ENCODE results near the gene XBP1. TPM values are rescaled to one million over a fixed set of nuclear protein-coding genes. Genes with fewer than 3 reads are reported as not detected.

The XBP1 gene
- total RNA-seq, 2 donors from 2014 or later = 176 to 282 TPM

DNA sequence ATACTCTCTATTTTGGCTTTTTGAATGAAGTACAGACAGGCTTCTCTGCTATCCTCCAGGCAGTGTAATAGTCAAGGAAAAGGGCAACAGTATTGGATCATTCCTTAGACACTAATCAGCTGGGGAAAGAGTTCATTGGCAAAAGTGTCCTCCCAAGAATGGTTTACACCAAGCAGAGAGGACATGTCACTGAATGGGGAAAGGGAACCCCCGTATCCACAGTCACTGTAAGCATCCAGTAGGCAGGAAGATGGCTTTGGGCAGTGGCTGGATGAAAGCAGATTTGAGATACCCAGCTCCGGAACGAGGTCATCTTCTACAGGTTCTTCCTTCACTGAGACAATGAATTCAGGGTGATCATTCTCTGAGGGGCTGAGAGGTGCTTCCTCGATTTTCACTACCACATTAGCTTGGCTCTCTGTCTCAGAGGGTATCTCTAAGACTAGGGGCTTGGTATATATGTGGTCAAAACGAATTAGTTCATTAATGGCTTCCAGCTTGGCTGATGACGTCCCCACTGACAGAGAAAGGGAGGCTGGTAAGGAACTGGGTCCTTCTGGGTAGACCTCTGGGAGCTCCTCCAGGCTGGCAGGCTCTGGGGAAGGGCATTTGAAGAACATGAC is 5.2 kb downstream of the XBP1 start:
- Histone ChIP-seq H3K27ac (no peak overlapping the region), H3K4me1 (ENCODE audit: control insufficient read depth in 1 of 2, low read depth in 2 of 2) (peaks cover 23 to 43% of the 10 kb centered on the region in 2 donors), H3K27me3 (replicated peaks; ENCODE audit: insufficient read depth) (no peaks in the 10 kb centered on the region), H3K36me3 (peaks cover 39% of the 10 kb centered on the region), H3K4me3 (no peak overlapping the region), H3K9me3 (no peaks in the 10 kb centered on the region)
- TF ChIP-seq, protein P1, sequence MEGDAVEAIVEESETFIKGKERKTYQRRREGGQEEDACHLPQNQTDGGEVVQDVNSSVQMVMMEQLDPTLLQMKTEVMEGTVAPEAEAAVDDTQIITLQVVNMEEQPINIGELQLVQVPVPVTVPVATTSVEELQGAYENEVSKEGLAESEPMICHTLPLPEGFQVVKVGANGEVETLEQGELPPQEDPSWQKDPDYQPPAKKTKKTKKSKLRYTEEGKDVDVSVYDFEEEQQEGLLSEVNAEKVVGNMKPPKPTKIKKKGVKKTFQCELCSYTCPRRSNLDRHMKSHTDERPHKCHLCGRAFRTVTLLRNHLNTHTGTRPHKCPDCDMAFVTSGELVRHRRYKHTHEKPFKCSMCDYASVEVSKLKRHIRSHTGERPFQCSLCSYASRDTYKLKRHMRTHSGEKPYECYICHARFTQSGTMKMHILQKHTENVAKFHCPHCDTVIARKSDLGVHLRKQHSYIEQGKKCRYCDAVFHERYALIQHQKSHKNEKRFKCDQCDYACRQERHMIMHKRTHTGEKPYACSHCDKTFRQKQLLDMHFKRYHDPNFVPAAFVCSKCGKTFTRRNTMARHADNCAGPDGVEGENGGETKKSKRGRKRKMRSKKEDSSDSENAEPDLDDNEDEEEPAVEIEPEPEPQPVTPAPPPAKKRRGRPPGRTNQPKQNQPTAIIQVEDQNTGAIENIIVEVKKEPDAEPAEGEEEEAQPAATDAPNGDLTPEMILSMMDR (IDR thresholded peaks at IDR 0.05) = no peak
- ATAC-seq (ENCODE audit: insufficient number of reproducible peaks, low FRiP score, low read depth) (no peak), DNase-seq (ENCODE audit: low spot score) (no peak)

DNA sequence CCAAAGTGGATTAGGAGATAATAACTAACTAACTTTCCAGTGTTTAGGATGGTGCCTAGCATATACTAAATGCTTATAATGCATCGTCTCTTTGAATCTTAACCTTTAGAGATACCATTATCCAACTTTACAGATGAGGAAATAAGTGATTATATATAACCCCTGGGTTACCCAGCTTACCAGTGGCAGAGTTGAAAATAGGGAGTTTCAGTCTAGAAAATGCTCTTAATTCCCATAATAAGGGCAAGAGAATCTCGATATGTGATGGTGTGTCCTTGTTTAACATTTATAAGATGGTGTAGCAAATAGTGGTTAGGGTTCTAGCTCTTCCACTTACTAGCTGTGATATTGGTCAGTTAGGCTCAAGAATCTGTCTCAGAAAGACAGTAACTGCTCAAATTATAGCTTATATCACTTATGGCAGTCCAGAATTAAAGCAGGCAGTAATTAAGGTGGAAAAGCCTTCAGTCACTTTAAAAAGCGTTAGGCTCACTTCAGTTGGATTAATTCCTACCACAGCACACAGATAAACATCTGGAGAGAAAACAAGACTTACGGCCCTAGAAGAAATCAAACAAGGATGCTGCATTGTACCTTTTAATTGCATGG is 6.3 kb downstream of the XBP1 start:
- H3K27ac ChIP-seq = no peak overlapping the region
- no peak overlapping the region for H3K4me3 ChIP-seq
- peaks cover 39% of the 10 kb centered on the region for H3K36me3 ChIP-seq
- DNase-seq (ENCODE audit: low spot score) (no peak), ATAC-seq (ENCODE audit: insufficient number of reproducible peaks, low FRiP score, low read depth) (no peak)
- TF ChIP-seq, protein P1 (IDR thresholded peaks at IDR 0.05) = no peak
- peaks cover 23 to 42% of the 10 kb centered on the region in 2 donors for H3K4me1 ChIP-seq (ENCODE audit: control insufficient read depth in 1 of 2, low read depth in 2 of 2)
- no peaks in the 10 kb centered on the region for H3K9me3 ChIP-seq
- no peaks in the 10 kb centered on the region for H3K27me3 ChIP-seq (replicated peaks; ENCODE audit: insufficient read depth)

DNA sequence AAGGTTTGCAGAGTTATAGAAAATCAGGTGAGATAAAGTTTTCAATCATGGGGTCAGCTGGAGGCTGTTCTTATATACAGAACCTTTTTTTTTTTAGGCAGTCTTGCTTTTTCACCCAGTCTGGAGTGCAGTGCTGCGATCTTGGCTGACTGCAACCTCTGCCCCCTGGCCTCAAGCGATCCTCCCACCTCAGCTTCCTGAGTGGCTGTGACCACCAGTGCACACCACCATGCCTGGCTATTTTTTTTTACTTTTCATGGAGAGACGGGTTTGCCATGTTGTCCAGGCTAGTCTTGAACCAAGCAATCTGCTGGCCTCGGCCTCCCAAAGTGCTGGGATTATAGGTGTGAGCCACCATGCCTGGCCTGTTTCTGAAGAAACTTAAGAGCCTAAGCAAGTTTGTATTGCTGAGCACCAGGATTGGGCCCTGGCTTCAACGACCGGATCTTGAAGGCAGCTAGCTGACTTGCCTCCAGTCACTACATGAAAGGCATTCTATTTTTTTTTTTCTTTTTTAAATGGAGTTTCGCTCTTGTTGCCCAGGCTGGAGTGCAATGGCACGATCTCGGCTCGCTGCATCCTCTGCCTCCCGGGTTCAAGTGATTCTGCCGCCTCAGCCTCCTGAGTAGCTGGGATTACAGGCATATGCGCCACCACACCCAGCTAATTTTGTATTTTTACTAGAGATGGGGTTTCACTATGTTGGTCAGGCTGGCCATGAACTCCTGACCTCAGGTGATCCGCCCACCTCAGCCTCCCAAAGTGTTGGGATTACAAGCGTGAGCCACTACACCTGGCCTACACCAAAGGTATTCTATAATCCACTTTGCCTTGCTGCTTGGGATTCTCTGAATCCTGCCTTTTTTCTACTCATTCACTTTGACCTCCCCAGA is 7.6 kb downstream of the XBP1 start:
- no peaks in the 10 kb centered on the region for H3K27me3 ChIP-seq (replicated peaks; ENCODE audit: insufficient read depth)
- ATAC-seq (ENCODE audit: insufficient number of reproducible peaks, low FRiP score, low read depth) (no peak), DNase-seq (ENCODE audit: low spot score) (no peak)
- H3K4me3 ChIP-seq = no peak overlapping the region
- H3K27ac ChIP-seq = no peak overlapping the region
- no peaks in the 10 kb centered on the region for H3K9me3 ChIP-seq
- TF ChIP-seq, protein P1 (IDR thresholded peaks at IDR 0.05) = no peak
- peaks cover 35% of the 10 kb centered on the region for H3K36me3 ChIP-seq
- peaks cover 13 to 29% of the 10 kb centered on the region in 2 donors for H3K4me1 ChIP-seq (ENCODE audit: control insufficient read depth in 1 of 2, low read depth in 2 of 2)

DNA sequence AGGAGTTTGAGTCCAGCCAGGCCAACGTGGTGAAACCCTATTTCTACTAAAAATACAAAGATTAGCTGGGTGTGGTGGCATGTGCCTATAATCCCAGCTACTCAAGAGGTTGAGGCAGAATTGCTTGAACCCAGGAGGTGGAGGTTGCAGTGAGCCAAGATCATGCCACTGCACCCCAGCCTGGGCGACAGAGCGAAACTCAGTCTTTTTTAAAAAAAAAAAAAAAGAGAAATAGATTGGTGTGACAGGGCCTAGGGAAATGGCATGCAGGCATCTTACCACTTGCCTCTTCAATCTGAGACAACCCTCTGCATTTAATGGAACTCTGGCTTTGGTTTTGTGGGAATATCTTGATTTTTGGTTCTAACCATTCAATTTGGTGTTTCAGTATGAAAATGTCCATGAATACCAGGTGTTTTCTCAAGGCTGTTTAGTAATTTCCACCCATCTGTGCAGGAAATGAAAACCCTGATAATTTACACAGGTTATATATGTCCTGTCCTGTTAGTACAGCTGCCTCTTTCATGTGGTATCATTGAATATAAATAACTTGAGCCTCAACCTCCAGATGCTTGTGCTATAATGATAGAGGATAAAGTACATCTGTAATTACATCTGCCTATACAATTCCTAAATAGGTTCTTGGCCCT is 8.4 kb downstream of the XBP1 start:
- DNase-seq (ENCODE audit: low spot score) (no peak), ATAC-seq (ENCODE audit: insufficient number of reproducible peaks, low FRiP score, low read depth) (no peak)
- H3K36me3 ChIP-seq = peaks cover 37% of the 10 kb centered on the region

More for the DNA sequence above, 8.4 kb downstream of the XBP1 start:
- TF ChIP-seq, protein P1 (IDR thresholded peaks at IDR 0.05) = no peak
- H3K27me3 ChIP-seq (replicated peaks; ENCODE audit: insufficient read depth) = no peaks in the 10 kb centered on the region
- H3K4me1 ChIP-seq (ENCODE audit: control insufficient read depth in 1 of 2, low read depth in 2 of 2) = peaks cover 8 to 21% of the 10 kb centered on the region in 2 donors
- no peak overlapping the region for H3K4me3 ChIP-seq
- no peak overlapping the region for H3K27ac ChIP-seq
- H3K9me3 ChIP-seq = no peaks in the 10 kb centered on the region

Data from thoracic aorta (tissue), 2 donors.